ENCODE data around the gene RANGRF. TPM values are rescaled to one million over a fixed set of nuclear protein-coding genes. Genes with fewer than 3 reads are reported as not detected.

The RANGRF gene
- total RNA-seq, 2 donors from 2014 or later, result 24.1 to 29.9 TPM

DNA sequence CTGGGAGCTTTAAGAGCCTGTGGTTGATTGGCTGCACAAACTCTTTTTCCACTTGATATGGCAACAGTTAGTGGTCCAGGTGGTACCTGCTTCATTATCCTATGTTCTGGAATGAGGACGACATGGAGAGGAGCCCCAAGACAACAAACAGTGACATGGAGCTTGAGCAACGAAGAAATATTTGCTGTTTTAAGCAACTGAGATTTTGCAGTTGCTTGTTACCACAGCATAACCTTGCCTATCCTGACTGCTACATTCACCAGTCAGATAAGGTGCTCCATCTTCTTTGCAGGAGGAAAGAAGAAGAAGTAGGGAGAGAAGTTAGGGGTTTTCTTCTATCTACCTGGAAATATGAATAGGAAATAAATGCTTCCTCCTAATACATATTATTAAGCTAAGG lies 43.7 kb downstream of the RANGRF start:
- no peak for DNase-seq (ENCODE audit: low spot score)
- Histone ChIP-seq H3K36me3 (no peaks in the 10 kb centered on the region), H3K27ac (no peak overlapping the region), H3K27me3 (no peaks in the 10 kb centered on the region), H3K4me1 (peaks cover 0 to 4% of the 10 kb centered on the region in 2 donors), H3K9me3 (no peaks in the 10 kb centered on the region), H3K4me3 (no peak overlapping the region)
- TF ChIP-seq, protein P1, sequence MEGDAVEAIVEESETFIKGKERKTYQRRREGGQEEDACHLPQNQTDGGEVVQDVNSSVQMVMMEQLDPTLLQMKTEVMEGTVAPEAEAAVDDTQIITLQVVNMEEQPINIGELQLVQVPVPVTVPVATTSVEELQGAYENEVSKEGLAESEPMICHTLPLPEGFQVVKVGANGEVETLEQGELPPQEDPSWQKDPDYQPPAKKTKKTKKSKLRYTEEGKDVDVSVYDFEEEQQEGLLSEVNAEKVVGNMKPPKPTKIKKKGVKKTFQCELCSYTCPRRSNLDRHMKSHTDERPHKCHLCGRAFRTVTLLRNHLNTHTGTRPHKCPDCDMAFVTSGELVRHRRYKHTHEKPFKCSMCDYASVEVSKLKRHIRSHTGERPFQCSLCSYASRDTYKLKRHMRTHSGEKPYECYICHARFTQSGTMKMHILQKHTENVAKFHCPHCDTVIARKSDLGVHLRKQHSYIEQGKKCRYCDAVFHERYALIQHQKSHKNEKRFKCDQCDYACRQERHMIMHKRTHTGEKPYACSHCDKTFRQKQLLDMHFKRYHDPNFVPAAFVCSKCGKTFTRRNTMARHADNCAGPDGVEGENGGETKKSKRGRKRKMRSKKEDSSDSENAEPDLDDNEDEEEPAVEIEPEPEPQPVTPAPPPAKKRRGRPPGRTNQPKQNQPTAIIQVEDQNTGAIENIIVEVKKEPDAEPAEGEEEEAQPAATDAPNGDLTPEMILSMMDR (IDR thresholded peaks at IDR 0.05), result no peak

DNA sequence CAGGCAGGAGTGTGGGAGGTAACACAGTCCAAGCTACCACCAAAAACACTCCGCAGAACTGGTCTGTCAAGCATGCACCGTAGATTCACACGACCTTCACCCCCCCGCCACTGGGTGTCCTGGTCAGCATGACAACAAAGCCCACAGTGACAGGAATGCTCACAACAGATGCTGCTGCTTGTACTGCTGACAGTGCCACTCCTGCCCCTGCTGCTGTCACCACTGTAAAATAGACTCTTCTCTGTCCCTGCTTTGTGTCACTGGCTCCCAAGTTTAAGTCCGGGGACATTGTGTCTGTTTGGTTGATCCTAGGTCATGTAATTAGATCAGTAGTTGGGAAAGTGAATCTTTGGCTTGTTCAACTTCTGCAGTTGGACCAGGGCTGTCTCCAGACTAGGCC lies 44.2 kb downstream of the RANGRF start:
- Histone ChIP-seq H3K27me3 (no peaks in the 10 kb centered on the region), H3K4me3 (no peak overlapping the region), H3K27ac (peak overlapping the region in 1 of 2 donors; percentile 11), H3K9me3 (no peaks in the 10 kb centered on the region), H3K36me3 (no peaks in the 10 kb centered on the region), H3K4me1 (no peaks in the 10 kb centered on the region)
- no peak for DNase-seq (ENCODE audit: low spot score)
- TF ChIP-seq, protein P1 (IDR thresholded peaks at IDR 0.05), result no peak

GRCh38 chr17:8333281-8333680 lies 44.8 kb downstream of the RANGRF start:
- no peaks in the 10 kb centered on the region for H3K9me3 ChIP-seq
- peak overlapping the region in 1 of 2 donors; percentile 11 for H3K27ac ChIP-seq
- H3K4me3 ChIP-seq, result no peak overlapping the region
- H3K27me3 ChIP-seq, result no peaks in the 10 kb centered on the region
- TF ChIP-seq, protein P1 (IDR thresholded peaks at IDR 0.05), result no peak
- H3K4me1 ChIP-seq, result peaks cover 0 to 4% of the 10 kb centered on the region in 2 donors
- no peak for DNase-seq (ENCODE audit: low spot score)
- no peaks in the 10 kb centered on the region for H3K36me3 ChIP-seq

GRCh38 chr17:8337802-8338752 lies 49.6 kb downstream of the RANGRF start:
- Histone ChIP-seq H3K4me1 (peaks cover 0 to 9% of the 10 kb centered on the region in 2 donors), H3K27ac (no peak overlapping the region), H3K4me3 (no peak overlapping the region), H3K9me3 (no peaks in the 10 kb centered on the region), H3K36me3 (no peaks in the 10 kb centered on the region), H3K27me3 (no peaks in the 10 kb centered on the region)
- no peak for DNase-seq (ENCODE audit: low spot score)
- TF ChIP-seq, protein P1 (IDR thresholded peaks at IDR 0.05), result no peak

DNA sequence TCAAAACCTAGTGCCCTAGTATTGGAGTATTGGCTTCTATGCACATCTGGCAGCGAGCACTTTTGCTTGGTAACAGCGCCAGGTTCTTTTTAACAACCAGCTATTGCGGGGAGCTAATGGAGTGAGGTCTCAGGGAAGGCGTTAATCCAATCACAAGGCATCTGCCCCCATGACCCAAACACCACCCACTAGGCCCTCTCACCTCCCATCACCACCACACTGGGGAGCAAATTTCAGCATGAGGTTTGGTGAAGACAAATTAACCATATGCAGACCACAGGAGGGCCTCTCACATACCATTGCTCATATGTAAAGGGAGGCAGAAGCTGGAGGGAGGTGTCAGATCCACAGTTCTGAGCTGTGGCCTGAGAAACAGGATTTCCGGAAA lies 50.3 kb downstream of the RANGRF start:
- no peak overlapping the region for H3K27ac ChIP-seq
- no peaks in the 10 kb centered on the region for H3K9me3 ChIP-seq
- TF ChIP-seq, protein P1 (IDR thresholded peaks at IDR 0.05), result no peak
- no peaks in the 10 kb centered on the region for H3K27me3 ChIP-seq
- no peaks in the 10 kb centered on the region for H3K36me3 ChIP-seq
- DNase-seq (ENCODE audit: low spot score), result no peak
- no peak overlapping the region for H3K4me3 ChIP-seq
- peaks cover 0 to 9% of the 10 kb centered on the region in 2 donors for H3K4me1 ChIP-seq

Measured in right atrium auricular region (tissue), 2 donors.